GM20431 (cell line): ENCODE measurements around the gene TFPI.
"Not testable (repeated sequence)": the region's sequence is repeated elsewhere in the genome, so short reads cannot be mapped to it uniquely, and the experiment has no call there.

Source experiments
- in situ Hi-C: fragments of 300-500 bp; cut with MseI, MboI; formaldehyde crosslinking; loops from one replicate; pipeline ENCODE4 v1.15.0; 2020; ENCODE audit warnings: low sequenced_read_pairs; ENCODE audit not compliant: unreplicated experiment

Gene TFPI

GRCh38 chr2:187554011-187554703 lies at the start of gene TFPI:
TFPI (minus strand) TSS chr2:187554435; CDS start chr2:187503768, 50,667 bp downstream.
- in situ Hi-C loops, result no loop called here

- in situ Hi-C loops, result no loop called here
These were observed 40.6 kb upstream of the TFPI start for GRCh38 chr2:187594801-187595200.

GRCh38 chr2:187593697-187594096 lies 39.5 kb upstream of the TFPI start:
- in situ Hi-C loops, result no loop called here

- in situ Hi-C loops, result no loop called here
These were observed 38.9 kb upstream of the TFPI start for GRCh38 chr2:187593098-187593497.

- in situ Hi-C loops, result no loop called here
These were observed 35.9 kb upstream of the TFPI start for GRCh38 chr2:187590175-187590574.

GRCh38 chr2:187586011-187586641 lies 31.9 kb upstream of the TFPI start:
- in situ Hi-C loops, result no loop called here

- in situ Hi-C loops, result no loop called here
These were observed 27.1 kb upstream of the TFPI start for GRCh38 chr2:187581125-187581896.

GRCh38 chr2:187580462-187581124 lies 26.4 kb upstream of the TFPI start:
- in situ Hi-C loops, result no loop called here

- in situ Hi-C loops, result no loop called here
These were observed 23.1 kb upstream of the TFPI start for GRCh38 chr2:187577310-187577709.

- in situ Hi-C loops, result no loop called here
These were observed 22.7 kb upstream of the TFPI start for GRCh38 chr2:187576906-187577305.

- in situ Hi-C loops, result no loop called here
These were observed 21.5 kb upstream of the TFPI start for GRCh38 chr2:187575751-187576067.

GRCh38 chr2:187574969-187575750 lies 20.9 kb upstream of the TFPI start:
- in situ Hi-C loops, result no loop called here

- in situ Hi-C loops, result no loop called here
These were observed 19.5 kb upstream of the TFPI start for GRCh38 chr2:187573722-187574121.

- in situ Hi-C loops, result not testable (repeated sequence)
These were observed 17.8 kb upstream of the TFPI start for GRCh38 chr2:187571996-187572395.

- in situ Hi-C loops, result no loop called here
These were observed 15.3 kb upstream of the TFPI start for GRCh38 chr2:187569571-187569970.

- in situ Hi-C loops, result no loop called here
These were observed 14.8 kb upstream of the TFPI start for GRCh38 chr2:187569042-187569441.

GRCh38 chr2:187567126-187567525 lies 12.9 kb upstream of the TFPI start:
- in situ Hi-C loops, result no loop called here

GRCh38 chr2:187566712-187567111 lies 12.5 kb upstream of the TFPI start:
- in situ Hi-C loops, result no loop called here

- in situ Hi-C loops, result no loop called here
These were observed 12.0 kb upstream of the TFPI start for GRCh38 chr2:187566266-187566665.

- in situ Hi-C loops, result not testable (repeated sequence)
These were observed 11.4 kb upstream of the TFPI start for GRCh38 chr2:187565618-187566017.
